HAP-1 (cell line): ENCODE data around the gene ALOX12B.

Source experiments
- DNase-seq, 2 experiments: peaks; one replicate each; pipeline ENCODE4 v3.0.0-alpha.2; 2016 to 2020; ENCODE audit warnings: low spot score in 2 of 2
- H3K27me3 ChIP-seq: fragments of 250-450 bp; sonication (Bioruptor Pico); 2 replicates; pipeline ENCODE4 v1.5.1; 2020; ENCODE audit warnings: low read depth, mild to moderate bottlenecking, moderate library complexity
- H3K36me3 ChIP-seq: fragments of 250-450 bp; sonication (Bioruptor Pico); replicated peaks from 2 replicates; pipeline ENCODE4 v1.5.1; 2020; ENCODE audit warnings: mild to moderate bottlenecking
- H3K4me1 ChIP-seq: fragments of 250-450 bp; sonication (Bioruptor Pico); 2 replicates; pipeline ENCODE4 v1.5.1; 2020; ENCODE audit warnings: mild to moderate bottlenecking
- H3K4me3 ChIP-seq: fragments of 250-450 bp; sonication (Bioruptor Pico); 2 replicates; pipeline ENCODE4 v1.5.1; 2020; ENCODE audit warnings: mild to moderate bottlenecking, moderate library complexity
- H3K9me3 ChIP-seq: fragments of 250-450 bp; sonication (Bioruptor Pico); 2 replicates; pipeline ENCODE4 v1.5.1; 2020; ENCODE audit warnings: mild to moderate bottlenecking, moderate library complexity
- in situ Hi-C: fragments of 300-500 bp; cut with MboI; formaldehyde crosslinking; loops from 3 replicates; pipeline ENCODE4 v1.14.3; 2020; ENCODE audit warnings: low sequenced_read_pairs, inconsistent platforms, mixed read lengths

ALOX12B gene

DNA sequence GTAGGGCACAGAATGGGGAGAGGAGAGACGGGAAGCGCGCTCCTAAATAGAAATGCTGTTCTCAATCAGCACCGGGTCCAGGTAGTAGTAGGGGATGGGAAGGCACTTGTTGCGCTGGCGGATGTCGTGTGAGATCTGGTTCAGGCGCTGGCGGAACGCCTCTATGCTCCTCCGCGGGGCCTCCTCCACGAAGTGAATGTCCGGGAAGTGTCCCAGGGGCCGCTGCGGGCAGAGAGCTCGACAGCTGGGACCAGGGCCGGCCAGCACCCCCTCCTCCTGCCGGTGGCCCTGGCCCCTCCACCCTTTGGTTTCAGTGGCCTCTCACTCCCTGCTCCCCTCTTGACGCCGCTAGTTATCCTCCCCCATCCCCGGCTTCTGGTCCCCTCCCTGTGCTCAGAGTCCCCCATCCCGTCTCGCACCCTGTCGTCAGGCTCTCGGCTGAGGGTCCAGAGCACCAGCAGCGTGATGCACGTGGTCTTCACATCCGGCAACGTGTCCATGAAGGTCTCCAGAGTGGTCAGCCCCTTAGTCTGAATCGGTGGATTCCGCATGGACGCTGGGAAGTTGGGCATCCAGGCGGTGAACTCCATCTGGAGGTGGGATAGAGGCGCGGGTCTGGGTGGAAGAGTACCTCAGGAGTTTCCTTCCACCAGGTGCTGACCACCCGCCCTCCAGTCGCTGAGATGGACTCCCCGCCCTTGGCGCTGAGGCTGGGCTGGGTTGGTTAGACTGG, 14.6 kb downstream of the ALOX12B start:
- no peak overlapping the region for H3K4me3 ChIP-seq
- in situ Hi-C loops, result loop anchor here (25.0 kb wide), 1 partner anchor 664 kb away; the partner anchor contains the start of gene CCDC42
- H3K36me3 ChIP-seq, result no peaks in the 10 kb centered on the region
- DNase-seq, result no peak
- H3K4me1 ChIP-seq, result peaks cover 7% of the 10 kb centered on the region
- H3K9me3 ChIP-seq, result no peaks in the 10 kb centered on the region
- peaks cover 2% of the 10 kb centered on the region; the same call in 1 of the 2 replicates for H3K27me3 ChIP-seq

DNA sequence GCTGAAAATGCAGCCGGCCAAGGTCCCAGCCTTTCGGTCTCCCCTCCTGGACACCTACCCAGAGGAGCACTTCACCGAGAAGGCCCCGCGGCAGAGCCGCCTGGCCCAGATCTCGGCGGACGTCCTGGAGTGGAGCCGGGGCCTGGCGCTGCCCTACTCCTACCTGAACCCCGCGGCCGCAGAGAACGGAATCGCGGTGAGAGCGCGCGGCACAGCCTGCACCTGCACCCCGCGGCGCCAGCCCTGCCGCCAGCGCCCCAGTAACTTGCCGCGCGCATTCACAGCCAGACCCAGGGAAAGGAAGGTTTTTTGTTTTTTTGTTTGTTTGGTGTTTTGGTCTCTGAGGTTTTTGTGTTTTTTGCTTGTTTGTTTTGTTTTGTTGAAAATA, 15.2 kb downstream of the ALOX12B start:
- no peak overlapping the region for H3K4me3 ChIP-seq
- no peaks in the 10 kb centered on the region for H3K36me3 ChIP-seq
- in situ Hi-C loops, result loop anchor here (25.0 kb wide), 1 partner anchor 665 kb away; the partner anchor contains the start of gene CCDC42
- no peaks in the 10 kb centered on the region for H3K9me3 ChIP-seq
- DNase-seq, result no peak
- H3K4me1 ChIP-seq, result peaks cover 7% of the 10 kb centered on the region
- H3K27me3 ChIP-seq, result peaks cover 2% of the 10 kb centered on the region; the same call in 1 of the 2 replicates

DNA sequence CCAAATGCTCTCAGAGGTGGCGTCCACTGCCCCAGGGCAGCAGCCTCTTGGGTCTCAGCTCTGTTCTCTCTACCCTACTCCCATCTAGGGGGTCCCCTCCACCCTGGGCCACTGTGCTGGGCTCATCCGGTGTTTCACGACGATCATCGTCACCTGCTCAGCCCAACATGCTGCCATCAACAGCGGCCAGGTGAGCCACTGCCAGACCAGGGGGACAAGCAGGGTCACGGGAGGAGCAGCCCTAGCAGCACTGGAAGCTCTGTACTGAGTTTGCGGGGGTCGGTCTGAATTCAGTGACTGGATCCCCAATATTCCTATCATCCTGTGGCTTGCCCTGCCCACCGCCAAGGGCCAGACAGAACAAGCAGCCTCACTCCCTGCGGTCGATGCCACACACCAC, 16.0 kb downstream of the ALOX12B start:
- Histone ChIP-seq H3K4me3 (no peak overlapping the region), H3K36me3 (no peaks in the 10 kb centered on the region), H3K27me3 (peaks cover 2% of the 10 kb centered on the region; the same call in 1 of the 2 replicates), H3K4me1 (peaks cover 7% of the 10 kb centered on the region), H3K9me3 (no peaks in the 10 kb centered on the region)
- in situ Hi-C loops, result loop anchor here (25.0 kb wide), 1 partner anchor 666 kb away; the partner anchor contains the start of gene CCDC42
- no peak for DNase-seq

DNA sequence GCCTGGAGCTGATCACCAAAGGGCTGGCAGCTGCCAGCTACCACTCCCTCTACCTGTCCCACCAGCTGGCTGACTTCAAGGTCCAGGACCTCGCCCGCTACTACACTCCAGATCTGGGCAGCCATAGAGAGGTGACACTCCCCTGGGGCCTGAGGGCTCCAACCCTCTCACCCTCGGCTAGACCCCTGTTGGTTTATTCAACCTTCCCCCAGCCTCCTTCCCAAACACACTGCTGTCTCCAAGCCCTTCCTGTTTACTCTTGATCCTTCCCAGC, 18.0 kb downstream of the ALOX12B start:
- in situ Hi-C loops, result loop anchor here (25.0 kb wide), 1 partner anchor 668 kb away; the partner anchor contains the start of gene CCDC42
- peaks cover 1% of the 10 kb centered on the region; the same call in 1 of the 2 replicates for H3K27me3 ChIP-seq

DNA sequence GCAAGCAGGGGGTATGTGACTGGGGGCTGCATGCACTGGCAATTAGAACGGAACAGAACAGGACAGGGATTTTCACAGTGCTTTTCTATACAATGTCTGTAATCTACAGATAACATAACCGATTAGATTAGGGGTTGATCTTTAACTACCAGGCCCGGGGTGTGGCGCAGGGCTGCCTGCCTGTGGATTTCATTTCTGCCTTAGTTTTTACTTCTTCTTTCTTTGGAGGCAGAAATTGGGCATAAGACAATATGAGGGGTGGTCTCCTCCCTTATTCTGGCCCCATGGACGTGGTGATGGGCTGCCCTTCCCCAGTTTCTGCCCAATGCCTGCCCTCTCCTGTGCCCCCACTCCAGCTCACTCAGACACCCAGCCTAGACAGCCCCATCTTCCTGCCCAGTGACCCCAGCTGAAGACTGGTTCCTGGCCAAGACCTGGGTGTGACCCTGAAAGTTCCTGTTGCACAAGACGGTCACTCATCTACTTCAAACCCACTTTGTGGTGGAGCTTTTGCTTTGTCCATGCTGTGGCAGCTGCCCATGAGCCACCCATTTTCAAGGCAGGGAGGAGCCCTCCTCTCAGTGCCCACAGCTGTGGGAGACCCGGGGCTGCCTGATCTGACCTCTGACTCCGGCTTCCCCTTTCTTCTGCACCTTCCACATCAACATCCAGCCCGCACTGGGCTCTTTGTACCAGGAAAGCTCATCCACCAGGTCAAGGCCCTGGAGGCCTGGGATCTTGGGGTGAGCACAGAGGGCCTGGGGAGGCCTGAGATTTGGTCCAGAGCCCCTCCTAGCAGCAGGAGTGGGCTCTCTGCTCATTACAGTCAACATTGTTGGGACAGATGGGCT, 18.6 kb downstream of the ALOX12B start:
- peaks cover 6% of the 10 kb centered on the region for H3K4me1 ChIP-seq
- DNase-seq, result no peak
- H3K4me3 ChIP-seq, result no peak overlapping the region
- in situ Hi-C loops, result loop anchor here (25.0 kb wide), 1 partner anchor 668 kb away; the partner anchor contains the start of gene CCDC42
- H3K36me3 ChIP-seq, result no peaks in the 10 kb centered on the region
- no peaks in the 10 kb centered on the region; the same call in 1 of the 2 replicates for H3K27me3 ChIP-seq
- no peaks in the 10 kb centered on the region for H3K9me3 ChIP-seq

More for the DNA sequence above, 18.0 kb downstream of the ALOX12B start:
- Histone ChIP-seq H3K9me3 (no peaks in the 10 kb centered on the region), H3K4me3 (no peak overlapping the region), H3K4me1 (peaks cover 7% of the 10 kb centered on the region), H3K36me3 (no peaks in the 10 kb centered on the region)
- DNase-seq, result no peak

DNA sequence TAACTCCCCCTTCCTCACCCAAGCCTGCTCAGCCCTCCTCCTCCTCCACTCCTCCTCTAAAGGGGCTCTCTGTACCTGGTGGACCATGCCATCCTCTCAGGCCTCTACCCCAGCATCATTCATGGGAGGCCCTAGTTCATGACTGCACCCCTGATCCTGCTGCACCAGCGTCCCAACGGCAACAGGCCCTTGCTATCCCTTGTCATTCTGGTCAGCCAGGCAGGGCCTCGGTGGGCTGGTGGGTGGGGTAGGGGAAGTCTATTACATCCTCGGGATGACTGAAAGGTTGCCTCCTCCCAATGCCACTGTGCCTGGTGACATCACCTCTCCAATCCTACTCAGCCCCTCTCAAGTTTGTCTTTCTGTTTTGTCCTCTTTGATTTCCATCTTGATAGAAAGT, 19.7 kb downstream of the ALOX12B start:
- Histone ChIP-seq H3K4me3 (no peak overlapping the region), H3K36me3 (no peaks in the 10 kb centered on the region), H3K9me3 (no peaks in the 10 kb centered on the region), H3K4me1 (no peaks in the 10 kb centered on the region), H3K27me3 (peaks cover 8% of the 10 kb centered on the region; the same call in 1 of the 2 replicates)
- no peak for DNase-seq
- in situ Hi-C loops, result loop anchor here (25.0 kb wide), 1 partner anchor 669 kb away; the partner anchor contains the start of gene CCDC42

DNA sequence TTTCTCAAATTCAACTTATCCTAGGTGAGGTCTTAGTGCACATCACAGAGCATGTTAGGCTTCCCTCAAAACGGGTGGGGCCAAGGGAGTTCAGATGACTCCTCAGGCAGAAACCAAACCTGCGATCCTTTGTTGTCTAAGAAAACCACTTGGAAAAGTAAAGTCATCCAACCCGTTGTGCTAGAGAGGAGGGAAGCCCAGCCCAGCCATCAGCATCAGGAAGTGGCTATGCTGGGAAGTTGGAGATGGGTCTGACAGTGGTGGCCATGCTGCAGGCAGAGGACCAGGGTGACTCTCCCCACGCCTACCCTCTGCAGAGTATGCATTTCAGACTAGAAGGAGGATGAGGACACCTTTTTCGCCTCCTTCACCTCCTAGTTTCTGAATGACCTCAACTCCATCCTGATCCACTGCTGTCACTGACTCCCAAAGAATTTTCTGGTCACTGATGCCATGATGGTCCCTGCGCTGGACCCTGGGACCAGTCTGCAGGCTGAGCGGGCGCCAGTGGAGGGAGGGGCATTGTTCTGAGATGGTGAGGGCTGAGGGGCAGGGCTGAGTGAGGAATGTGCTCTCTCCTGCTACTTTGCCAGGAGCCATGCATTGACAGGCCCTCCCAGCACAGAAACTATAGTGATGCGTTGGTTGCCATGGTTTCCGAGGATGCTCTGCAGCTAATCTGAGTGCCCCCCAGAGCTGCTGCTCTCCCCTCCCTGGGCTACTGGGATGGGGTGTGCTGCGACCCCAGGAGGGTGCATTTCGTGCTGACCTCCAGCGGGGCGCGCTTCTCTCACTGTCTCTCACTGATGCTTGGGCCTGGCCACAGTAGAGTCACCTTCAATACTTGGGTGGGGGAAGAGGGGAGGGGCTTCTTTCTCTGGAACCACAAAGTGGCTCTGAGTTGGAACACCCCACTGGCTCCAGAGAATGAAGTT, 20.4 kb downstream of the ALOX12B start:
- in situ Hi-C loops, result loop anchor here (25.0 kb wide), 1 partner anchor 670 kb away; the partner anchor contains the start of gene CCDC42
- peaks cover 14% of the 10 kb centered on the region; the same call in 1 of the 2 replicates for H3K27me3 ChIP-seq
- no peak for DNase-seq
- H3K36me3 ChIP-seq, result no peaks in the 10 kb centered on the region
- no peaks in the 10 kb centered on the region for H3K9me3 ChIP-seq
- no peak overlapping the region for H3K4me3 ChIP-seq
- H3K4me1 ChIP-seq, result no peaks in the 10 kb centered on the region

DNA sequence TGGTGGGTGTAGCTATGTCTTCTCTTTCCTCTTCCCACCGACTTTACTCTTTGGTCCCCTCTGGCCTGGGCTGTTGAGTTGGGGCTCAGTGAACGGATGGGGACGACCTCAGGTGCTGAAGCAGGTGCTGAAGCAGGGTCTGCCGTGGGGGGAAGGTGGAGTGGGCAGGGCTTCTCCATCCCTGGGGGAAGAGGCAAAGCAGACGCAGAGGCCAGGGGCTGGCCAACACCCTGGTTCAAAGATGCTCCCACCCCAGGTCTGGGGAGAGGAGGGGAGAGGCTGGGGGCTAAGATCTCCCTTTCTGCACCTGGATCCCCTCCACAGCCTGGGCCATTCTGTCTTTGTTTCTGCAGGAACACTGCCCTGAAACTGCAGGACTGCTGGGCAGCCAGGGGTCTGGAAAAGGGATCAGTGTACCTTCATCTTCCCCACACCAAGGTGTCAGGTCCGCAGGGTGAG, 22.9 kb downstream of the ALOX12B start:
- peaks cover 17% of the 10 kb centered on the region; the same call in 1 of the 2 replicates for H3K27me3 ChIP-seq
- H3K4me1 ChIP-seq, result no peaks in the 10 kb centered on the region; the same call in 1 of the 2 replicates
- in situ Hi-C loops, result loop anchor here (5.0 to 25.0 kb wide), 2 partner anchors 53 to 673 kb away; partner anchors contain the start of genes ALOXE3 and CCDC42
- H3K36me3 ChIP-seq, result no peaks in the 10 kb centered on the region
- no peaks in the 10 kb centered on the region for H3K9me3 ChIP-seq
- DNase-seq, result no peak
- H3K4me3 ChIP-seq, result no peak overlapping the region

DNA sequence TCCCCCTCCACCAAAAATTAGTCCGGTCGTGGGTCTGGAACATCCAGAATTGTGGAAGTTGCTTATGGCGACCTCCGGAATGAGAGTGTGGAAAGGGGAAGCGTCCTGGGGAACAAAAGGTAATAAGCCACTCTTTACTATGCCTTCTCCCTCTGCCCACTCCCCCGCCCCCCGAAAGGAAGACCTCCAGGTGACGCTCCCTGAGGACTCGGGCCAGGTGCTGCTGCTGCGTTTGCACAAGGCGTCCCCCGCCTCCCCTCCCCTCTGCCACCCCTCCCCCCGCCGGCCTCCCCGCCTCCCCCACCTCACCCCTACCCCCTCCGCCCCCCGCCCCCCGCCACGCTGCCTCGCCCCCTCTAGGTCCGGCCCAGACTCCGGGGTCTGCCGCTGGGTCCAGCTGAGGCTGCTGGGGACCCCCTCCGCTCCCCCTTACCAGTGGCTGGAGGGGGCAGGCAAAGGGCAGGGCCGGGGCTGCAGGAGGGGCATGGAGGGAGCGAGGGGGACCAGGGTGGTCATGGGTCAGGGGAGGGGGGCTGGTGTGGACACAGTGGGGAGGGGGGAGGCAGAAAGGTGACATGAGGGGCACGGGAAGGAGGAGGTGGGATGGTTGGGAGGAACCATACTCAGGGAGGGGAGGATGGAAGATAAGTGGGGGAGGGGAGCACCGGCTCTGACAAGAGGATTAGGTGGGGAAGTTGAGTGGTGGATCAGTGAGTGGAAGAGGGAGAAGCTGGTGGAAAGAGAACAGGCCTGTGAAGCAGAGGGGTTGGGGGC, 23.6 kb downstream of the ALOX12B start:
- in situ Hi-C loops, result loop anchor here (5.0 to 25.0 kb wide), 2 partner anchors 53 to 673 kb away; partner anchors contain the start of genes ALOXE3 and CCDC42

DNA sequence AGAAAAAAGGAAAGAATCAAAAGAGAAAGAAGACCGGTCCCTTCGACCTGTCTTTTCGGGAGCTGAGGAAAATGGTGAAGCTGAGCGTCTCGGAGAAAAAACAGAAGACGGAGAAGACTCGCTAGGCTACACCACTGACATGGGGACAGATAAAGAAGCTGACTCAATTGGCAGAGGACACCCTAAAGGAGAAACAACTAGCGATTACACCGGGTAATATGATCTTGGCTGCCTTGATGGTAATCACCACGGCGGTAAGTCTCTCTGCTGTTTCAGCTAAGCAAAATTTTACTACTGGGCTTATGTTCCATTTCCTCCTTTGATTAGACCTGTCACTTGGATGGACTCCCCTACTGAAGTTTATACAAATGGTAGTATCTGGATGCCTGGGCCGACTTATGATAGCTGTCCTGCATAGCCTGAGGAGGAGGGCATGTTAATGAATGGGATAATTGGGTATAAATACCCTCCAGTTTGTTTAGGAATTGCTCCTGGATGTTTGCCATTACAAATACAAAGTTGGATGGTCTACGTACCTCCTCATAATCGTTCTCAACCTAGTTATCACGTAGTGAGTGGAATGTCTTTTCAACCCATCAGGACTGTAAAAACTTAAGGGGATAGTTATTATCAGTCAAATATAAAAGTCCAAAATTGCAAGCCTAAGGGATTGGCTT, 24.6 kb downstream of the ALOX12B start:
- in situ Hi-C loops, result loop anchor here (5.0 to 25.0 kb wide), 2 partner anchors 54 to 674 kb away; partner anchors contain the start of genes ALOXE3 and CCDC42
- no peak for DNase-seq
- Histone ChIP-seq H3K9me3 (no peaks in the 10 kb centered on the region), H3K4me3 (no peak overlapping the region), H3K4me1 (peaks cover 1% of the 10 kb centered on the region), H3K36me3 (no peaks in the 10 kb centered on the region), H3K27me3 (peaks cover 20% of the 10 kb centered on the region; the same call in 1 of the 2 replicates)

More for the DNA sequence above, 23.6 kb downstream of the ALOX12B start:
- DNase-seq, result no peak
- Histone ChIP-seq H3K36me3 (no peaks in the 10 kb centered on the region), H3K4me1 (no peaks in the 10 kb centered on the region; the same call in 1 of the 2 replicates), H3K27me3 (peaks cover 20% of the 10 kb centered on the region; the same call in 1 of the 2 replicates), H3K9me3 (no peaks in the 10 kb centered on the region), H3K4me3 (no peak overlapping the region)

DNA sequence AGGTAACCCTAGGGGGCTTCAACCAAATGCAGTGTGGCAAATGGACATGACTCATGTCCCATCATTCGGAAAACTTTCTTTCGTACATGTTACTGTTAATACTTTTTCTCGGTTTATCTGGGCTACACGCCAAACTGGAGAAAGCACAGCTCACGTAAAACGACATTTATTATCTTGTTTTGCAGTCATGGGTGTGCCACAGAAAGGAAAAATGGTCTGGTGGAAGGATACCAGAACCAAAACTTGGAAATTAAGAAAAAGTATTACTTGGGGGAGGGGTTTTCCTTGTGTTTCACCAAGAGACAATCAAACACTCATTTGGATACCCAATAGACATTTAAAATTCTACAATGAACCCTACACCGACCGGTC, 25.1 kb downstream of the ALOX12B start:
- DNase-seq, result no peak
- in situ Hi-C loops, result loop anchor here (5.0 to 25.0 kb wide), 2 partner anchors 55 to 675 kb away; partner anchors contain the start of genes ALOXE3 and CCDC42
- no peak overlapping the region for H3K4me3 ChIP-seq
- peaks cover 20% of the 10 kb centered on the region; the same call in 1 of the 2 replicates for H3K27me3 ChIP-seq
- peaks cover 4% of the 10 kb centered on the region for H3K4me1 ChIP-seq
- H3K36me3 ChIP-seq, result no peaks in the 10 kb centered on the region
- H3K9me3 ChIP-seq, result no peaks in the 10 kb centered on the region
